ENCODE measurements around the gene DOCK10. TPM values are rescaled to one million over a fixed set of nuclear protein-coding genes. Genes with fewer than 3 reads are reported as not detected.
A peak's percentile ranks its signal among the peaks of the same experiment; 100 is the strongest.

DOCK10 gene
- total and polyA plus RNA-seq, 2 donors (not counting 3 experiments of a cell fraction or from before 2014, with no cell fraction given), result 5.8 to 23.0 TPM

DNA sequence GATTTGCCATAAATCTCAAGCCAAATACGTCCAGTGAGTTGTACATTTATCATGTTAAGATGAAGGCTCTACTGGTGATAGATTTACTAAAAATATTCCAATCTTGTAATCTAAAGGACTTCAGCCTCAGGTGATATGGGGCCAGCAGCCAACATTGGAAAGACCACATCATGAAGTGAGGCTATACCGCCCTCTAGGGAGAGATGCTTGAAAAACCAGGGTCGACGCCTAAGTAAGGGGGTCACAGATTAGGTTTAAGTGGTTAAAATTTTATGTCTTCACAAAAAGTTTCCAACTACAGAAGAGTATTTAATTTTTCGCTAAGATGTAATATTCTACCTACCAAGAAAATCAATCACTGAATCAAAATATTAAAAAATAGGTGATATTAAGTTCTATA lies 33.3 kb downstream of the DOCK10 start:
- no peak overlapping the region for H3K27ac ChIP-seq (ENCODE audit: insufficient read depth, low read depth, low read length)
- intact Hi-C loops (cut with micrococcal nuclease) (loop anchor here (1.0 kb wide), 2 partner anchors 231 to 360 kb away; no protein-coding TSS in a partner anchor), dilution Hi-C loops (cut with MboI; ENCODE audit: extremely low pct_ligation_motif_present, low sequenced_read_pairs) (no loop called here)
- H4K20me1 ChIP-seq (replicated peaks; ENCODE audit: control insufficient read depth, extremely low read depth, insufficient read depth, low read length), result no peaks in the 10 kb centered on the region
- peak; percentile 63 for FAIRE-seq
- no peaks in the 10 kb centered on the region for H3K36me3 ChIP-seq (ENCODE audit: control insufficient read depth in 2 of 2, extremely low read depth in 1 of 2, insufficient read depth in 2 of 2, low read length in 2 of 2)
- no TSS peak for BruUV-seq (replicated peaks)
- H3K9ac ChIP-seq (replicated peaks; ENCODE audit: extremely low read depth, insufficient read depth, low read length), result no peak overlapping the region
- DNase-seq (ENCODE audit: low read depth, low spot score), result peak; percentile 39
- peaks cover 13% of the 10 kb centered on the region for H3K4me1 ChIP-seq (ENCODE audit: control insufficient read depth, extremely low read depth, insufficient read depth, low read length)
- no peaks in the 10 kb centered on the region for H3K79me2 ChIP-seq (ENCODE audit: control insufficient read depth, insufficient read depth, low read length)
- H3K27me3 ChIP-seq (ENCODE audit: control insufficient read depth in 2 of 2, insufficient read depth in 2 of 2, low read length in 2 of 2), result no peaks in the 10 kb centered on the region
- ChIA-PET POLR2A (no interaction called here), CTCF (interaction anchor here (0.5 to 2.0 kb wide), 14 partner anchors 9 to 1429 kb away, joined by 3 to 7 read pairs (median 4); no protein-coding TSS in a partner anchor)
- H2AFZ ChIP-seq (ENCODE audit: low read depth, low read length), result no peak overlapping the region
- no peaks in the 10 kb centered on the region for H3K9me1 ChIP-seq (replicated peaks; ENCODE audit: control insufficient read depth, extremely low read depth, insufficient read depth, low read length)
- TF ChIP-seq JUN (IDR thresholded peaks at IDR 0.05; ENCODE audit: borderline replicate concordance, insufficient read depth, insufficient read length, low read depth) (no peak), EZH2 (IDR thresholded peaks at IDR 0.05; ENCODE audit: borderline replicate concordance, low read depth, low read length, severe bottlenecking) (no peak), FOS (IDR thresholded peaks at IDR 0.05; ENCODE audit: borderline replicate concordance, insufficient read depth, low read length) (no peak)
- TF ChIP-seq, protein P1, sequence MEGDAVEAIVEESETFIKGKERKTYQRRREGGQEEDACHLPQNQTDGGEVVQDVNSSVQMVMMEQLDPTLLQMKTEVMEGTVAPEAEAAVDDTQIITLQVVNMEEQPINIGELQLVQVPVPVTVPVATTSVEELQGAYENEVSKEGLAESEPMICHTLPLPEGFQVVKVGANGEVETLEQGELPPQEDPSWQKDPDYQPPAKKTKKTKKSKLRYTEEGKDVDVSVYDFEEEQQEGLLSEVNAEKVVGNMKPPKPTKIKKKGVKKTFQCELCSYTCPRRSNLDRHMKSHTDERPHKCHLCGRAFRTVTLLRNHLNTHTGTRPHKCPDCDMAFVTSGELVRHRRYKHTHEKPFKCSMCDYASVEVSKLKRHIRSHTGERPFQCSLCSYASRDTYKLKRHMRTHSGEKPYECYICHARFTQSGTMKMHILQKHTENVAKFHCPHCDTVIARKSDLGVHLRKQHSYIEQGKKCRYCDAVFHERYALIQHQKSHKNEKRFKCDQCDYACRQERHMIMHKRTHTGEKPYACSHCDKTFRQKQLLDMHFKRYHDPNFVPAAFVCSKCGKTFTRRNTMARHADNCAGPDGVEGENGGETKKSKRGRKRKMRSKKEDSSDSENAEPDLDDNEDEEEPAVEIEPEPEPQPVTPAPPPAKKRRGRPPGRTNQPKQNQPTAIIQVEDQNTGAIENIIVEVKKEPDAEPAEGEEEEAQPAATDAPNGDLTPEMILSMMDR (IDR thresholded peaks at IDR 0.05; ENCODE audit: extremely low read depth in 1 of 2, insufficient read depth in 1 of 2, low read depth in 1 of 2, low read length in 2 of 2), result peak; percentile 37 to 63
- H3K9me3 ChIP-seq (replicated peaks; ENCODE audit: control insufficient read depth, insufficient read depth, low read length), result no peaks in the 10 kb centered on the region
- no peak overlapping the region for H3K4me2 ChIP-seq (ENCODE audit: insufficient read depth, low read length)
- no peak overlapping the region for H3K4me3 ChIP-seq (replicated peaks in 1 of 3; ENCODE audit: insufficient read depth in 1 of 3, low read depth in 1 of 3, low read length in 3 of 3)
